Adrenal gland (tissue), 5 donors: ENCODE results near the gene OR2B6.

ENCODE experiments used
- CTCF ChIP-seq, 6 experiments: fragments of 450-650 bp in 4 of 6; fragments of 200-600 bp in 2 of 6; sonication (generic) in 1 of 6; IDR thresholded peaks; 1 replicate in 5 of 6; 2 replicates in 1 of 6; pipeline versions ENCODE4 v1.5.1 to v1.8.0; 2016 to 2021; ENCODE audit warnings: antibody characterized with exemption in 6 of 6, mild to moderate bottlenecking in 2 of 6, moderate library complexity in 1 of 6
- POLR2A ChIP-seq, 2 donors: fragments of 450-650 bp; IDR thresholded peaks; one replicate each; pipeline ENCODE4 v1.6.1; 2017; ENCODE audit warnings: antibody characterized with exemption in 2 of 2, mild to moderate bottlenecking in 2 of 2, moderate library complexity in 1 of 2
- donor health status: DM: no; HTN: no; CAD: no.

- TF ChIP-seq CTCF (IDR thresholded peaks at IDR 0.05), result no peak
- no peak for TF ChIP-seq POLR2A (IDR thresholded peaks at IDR 0.05)
These were observed 48.3 kb downstream of the OR2B6 start for GRCh38 chr6:28005152-28005890.
